PC-3 (cell line): ENCODE measurements around the gene NFE2.

Experiments
- CTCF ChIP-seq: fragments of 300-600 bp; sonication (generic); conservative IDR thresholded peaks from 2 replicates; pipeline ENCODE4 v1.5.1; 2017; ENCODE audit warnings: antibody characterized with exemption, low read depth, mild to moderate bottlenecking, low read length
- EZH2 ChIP-seq: fragments of 300-600 bp; sonication (generic); IDR thresholded peaks from one replicate; pipeline ENCODE4 v1.6.1; 2017; ENCODE audit warnings: antibody characterized with exemption, mild to moderate bottlenecking, low read length; ENCODE audit not compliant: unreplicated experiment
- EZH2phosphoT487 ChIP-seq: fragments of 300-600 bp; sonication (generic); IDR thresholded peaks from 2 replicates; pipeline ENCODE4 v1.6.1; 2018; ENCODE audit warnings: mild to moderate bottlenecking, antibody characterized with exemption, low read length, borderline replicate concordance

GRCh38 chr12:54292083-54292930 lies 8.5 kb downstream of the NFE2 start:
- no peak for TF ChIP-seq CTCF
- TF ChIP-seq EZH2 = no peak
- TF ChIP-seq EZH2phosphoT487 = no peak
